Measurements from ENCODE around the gene BRINP3. TPM values are rescaled to one million over a fixed set of nuclear protein-coding genes. Genes with fewer than 3 reads are reported as not detected.

The BRINP3 gene
- total and polyA plus RNA-seq, 2 experiments from 2014 or later: not detected

GRCh38 chr1:190066011-190066410 is 411.7 kb downstream of the BRINP3 start (continued):
- TF ChIP-seq REST (IDR thresholded peaks at IDR 0.05; ENCODE audit: unreplicated experiment): no peak
- TF ChIP-seq, protein P1, sequence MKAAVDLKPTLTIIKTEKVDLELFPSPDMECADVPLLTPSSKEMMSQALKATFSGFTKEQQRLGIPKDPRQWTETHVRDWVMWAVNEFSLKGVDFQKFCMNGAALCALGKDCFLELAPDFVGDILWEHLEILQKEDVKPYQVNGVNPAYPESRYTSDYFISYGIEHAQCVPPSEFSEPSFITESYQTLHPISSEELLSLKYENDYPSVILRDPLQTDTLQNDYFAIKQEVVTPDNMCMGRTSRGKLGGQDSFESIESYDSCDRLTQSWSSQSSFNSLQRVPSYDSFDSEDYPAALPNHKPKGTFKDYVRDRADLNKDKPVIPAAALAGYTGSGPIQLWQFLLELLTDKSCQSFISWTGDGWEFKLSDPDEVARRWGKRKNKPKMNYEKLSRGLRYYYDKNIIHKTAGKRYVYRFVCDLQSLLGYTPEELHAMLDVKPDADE (IDR thresholded peaks at IDR 0.05): no peak

- H3K4me2 ChIP-seq: no peak overlapping the region
- no peak overlapping the region for H3K27ac ChIP-seq (ENCODE audit: low read depth)
- no peaks in the 10 kb centered on the region for H3K9me2 ChIP-seq (ENCODE audit: insufficient read depth)
- no peaks in the 10 kb centered on the region for H3K36me3 Mint-ChIP-seq (ENCODE audit: low read depth)
- no peak overlapping the region for H3K4me3 Mint-ChIP-seq
- no peak overlapping the region for H2AFZ ChIP-seq
- no peaks in the 10 kb centered on the region for H3F3A ChIP-seq (replicated peaks; ENCODE audit: low read depth)
- no peaks in the 10 kb centered on the region for H3K27me3 Mint-ChIP-seq (ENCODE audit: insufficient read depth, low read depth, poor library complexity)
- H3K36me3 ChIP-seq (ENCODE audit: insufficient read depth): no peaks in the 10 kb centered on the region
- no peak for TF ChIP-seq ZNF462 (CRISPR knock-in tag; IDR thresholded peaks at IDR 0.05)
- no peak for TF ChIP-seq EZH2phosphoT487 (IDR thresholded peaks at IDR 0.05; ENCODE audit: unreplicated experiment)
- no peak for TF ChIP-seq ZNF331 (CRISPR knock-in tag; IDR thresholded peaks at IDR 0.05; ENCODE audit: low read depth)
- TF ChIP-seq NANOG (IDR thresholded peaks at IDR 0.05; ENCODE audit: borderline replicate concordance): no peak
- peaks cover 15% of the 10 kb centered on the region for H3K4me1 Mint-ChIP-seq
- ATAC-seq (no peak), DNase-seq (ENCODE audit: low spot score) (no peak)
- H3K79me2 ChIP-seq (replicated peaks; ENCODE audit: insufficient read depth): no peaks in the 10 kb centered on the region
- no peak overlapping the region for H3K4me3 ChIP-seq
- peaks cover 22% of the 10 kb centered on the region for H3K4me1 ChIP-seq (ENCODE audit: insufficient read depth)
- no peak overlapping the region for H3K27ac Mint-ChIP-seq
- no peaks in the 10 kb centered on the region for H4K20me1 ChIP-seq (replicated peaks; ENCODE audit: insufficient read depth)
- H3K27me3 ChIP-seq (ENCODE audit: insufficient read depth): no peaks in the 10 kb centered on the region
- no peaks in the 10 kb centered on the region; the same call in 2 of the 3 replicates for H3K9me3 Mint-ChIP-seq
Observed at GRCh38 chr1:190049314-190049713, 428.4 kb downstream of the BRINP3 start.
